Spleen (tissue), 7 donors: ENCODE measurements around the gene PIK3C3.

Experiments used
- POLR2A ChIP-seq, 3 donors: fragments of 450-650 bp; IDR thresholded peaks; one replicate each; pipeline ENCODE4 v1.5.1; 2017; ENCODE audit warnings: antibody characterized with exemption in 3 of 3, mild to moderate bottlenecking in 1 of 3
- POLR2AphosphoS5 ChIP-seq, 3 donors: sonication (generic); formaldehyde crosslinking; IDR thresholded peaks; one replicate each; pipeline ENCODE4 v1.5.1; 2017; ENCODE audit warnings: antibody characterized with exemption in 3 of 3
- TF ChIP-seq, protein P1 (sequence below), 11 experiments: fragments of 200-600 bp in 7 of 11; fragments of 450-650 bp in 4 of 11; sonication (generic) in 4 of 11; IDR thresholded peaks in 8 of 11; conservative IDR thresholded peaks in 3 of 11; 1 replicate in 7 of 11; 2 replicates in 4 of 11; pipeline versions ENCODE4 v1.4.0 to v1.8.0; 2016 to 2021; ENCODE audit warnings: antibody characterized with exemption in 11 of 11, inconsistent platforms in 4 of 11, mild to moderate bottlenecking in 1 of 11
- donor health status: DM: no; HTN: no; CAD: no; lungs with moderate emphysema.
- donor health status: DM: no; HTN: no; CAD: no.
- donor health status: DM: no; HTN: no; CAD: no.

DNA sequence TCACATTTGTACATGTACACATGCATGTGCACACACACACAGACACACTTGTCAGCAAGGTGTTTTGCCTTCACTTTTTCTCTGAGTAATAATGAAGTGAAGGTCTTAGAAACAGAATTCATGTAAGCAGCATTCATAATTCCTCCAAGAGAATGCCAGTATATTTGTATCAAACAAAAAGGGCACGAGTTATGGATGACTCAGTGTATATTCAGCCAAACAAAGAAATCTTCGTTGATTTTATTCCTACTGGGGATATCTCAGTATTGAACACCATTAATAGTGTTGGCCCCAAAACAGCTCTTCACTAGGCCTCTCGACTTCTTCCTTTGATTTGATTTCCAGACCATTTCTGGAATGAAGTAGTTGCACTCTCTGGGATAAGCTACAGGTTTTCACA, 125.3 kb downstream of the PIK3C3 start:
- TF ChIP-seq, protein P1, sequence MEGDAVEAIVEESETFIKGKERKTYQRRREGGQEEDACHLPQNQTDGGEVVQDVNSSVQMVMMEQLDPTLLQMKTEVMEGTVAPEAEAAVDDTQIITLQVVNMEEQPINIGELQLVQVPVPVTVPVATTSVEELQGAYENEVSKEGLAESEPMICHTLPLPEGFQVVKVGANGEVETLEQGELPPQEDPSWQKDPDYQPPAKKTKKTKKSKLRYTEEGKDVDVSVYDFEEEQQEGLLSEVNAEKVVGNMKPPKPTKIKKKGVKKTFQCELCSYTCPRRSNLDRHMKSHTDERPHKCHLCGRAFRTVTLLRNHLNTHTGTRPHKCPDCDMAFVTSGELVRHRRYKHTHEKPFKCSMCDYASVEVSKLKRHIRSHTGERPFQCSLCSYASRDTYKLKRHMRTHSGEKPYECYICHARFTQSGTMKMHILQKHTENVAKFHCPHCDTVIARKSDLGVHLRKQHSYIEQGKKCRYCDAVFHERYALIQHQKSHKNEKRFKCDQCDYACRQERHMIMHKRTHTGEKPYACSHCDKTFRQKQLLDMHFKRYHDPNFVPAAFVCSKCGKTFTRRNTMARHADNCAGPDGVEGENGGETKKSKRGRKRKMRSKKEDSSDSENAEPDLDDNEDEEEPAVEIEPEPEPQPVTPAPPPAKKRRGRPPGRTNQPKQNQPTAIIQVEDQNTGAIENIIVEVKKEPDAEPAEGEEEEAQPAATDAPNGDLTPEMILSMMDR (IDR thresholded peaks at IDR 0.05 in 8 of 11, conservative IDR thresholded peaks at IDR 0.05 in 3 of 11): no peak
- TF ChIP-seq POLR2AphosphoS5 (IDR thresholded peaks at IDR 0.05): no peak
- no peak for TF ChIP-seq POLR2A (IDR thresholded peaks at IDR 0.05)
